Endothelial cell (in vitro differentiated cells): ENCODE results near the gene RTKN. TPM values are rescaled to one million over a fixed set of nuclear protein-coding genes. Genes with fewer than 3 reads are reported as not detected.
"Not testable (repeated sequence)": the region's sequence is repeated elsewhere in the genome, so short reads cannot be mapped to it uniquely, and the experiment has no call there.

Experiments
- DNase-seq: peaks from one replicate; pipeline ENCODE4 v3.0.0; 2021; ENCODE audit warnings: low spot score
- H3K27ac Mint-ChIP-seq: one replicate; pipeline ENCODE4 v1.8.0; 2021; ENCODE audit warnings: mixed read lengths, inconsistent platforms; ENCODE audit not compliant: unreplicated experiment
- H3K27me3 Mint-ChIP-seq: one replicate; pipeline ENCODE4 v1.8.0; 2021; ENCODE audit warnings: mild to moderate bottlenecking, moderate library complexity, mixed read lengths, inconsistent platforms; ENCODE audit not compliant: unreplicated experiment
- H3K36me3 Mint-ChIP-seq: one replicate; pipeline ENCODE4 v1.8.0; 2021; ENCODE audit warnings: mild to moderate bottlenecking, low read depth, mixed read lengths, inconsistent platforms; ENCODE audit not compliant: unreplicated experiment
- H3K4me1 Mint-ChIP-seq: one replicate; pipeline ENCODE4 v1.8.0; 2021; ENCODE audit warnings: mild to moderate bottlenecking, mixed read lengths, inconsistent platforms; ENCODE audit not compliant: unreplicated experiment
- H3K4me3 Mint-ChIP-seq: one replicate; pipeline ENCODE4 v1.8.0; 2021; ENCODE audit warnings: mild to moderate bottlenecking, mixed read lengths, inconsistent platforms; ENCODE audit not compliant: unreplicated experiment
- H3K9me3 Mint-ChIP-seq: one replicate; pipeline ENCODE4 v1.8.0; 2021; ENCODE audit warnings: mixed read lengths, inconsistent platforms; ENCODE audit not compliant: unreplicated experiment
- CTCF ChIP-seq: fragments of 200-600 bp; sonication (generic); IDR thresholded peaks from one replicate; pipeline ENCODE4 v1.5.0; 2021; ENCODE audit warnings: antibody characterized with exemption; ENCODE audit not compliant: unreplicated experiment
- total RNA-seq: library from RNA; stranded (reverse); fragmentation: NEBNext Ultra II Directional; extraction: Animal tissue kit (Norgen Biotek cat#: 25700); gene quantifications from one replicate; pipeline ENCODE4 v1.2.1, GENCODE V29; 2021; ENCODE audit not compliant: unreplicated experiment

Gene RTKN
- total RNA-seq, 1 donor from 2014 or later, result 65.4 TPM

GRCh38 chr2:74474481-74474880, 32.7 kb upstream of the RTKN start:
- H3K27ac Mint-ChIP-seq, result no peak overlapping the region
- TF ChIP-seq CTCF, result no peak

GRCh38 chr2:74472945-74473258, 31.2 kb upstream of the RTKN start:
- no peak for DNase-seq

More at GRCh38 chr2:74474481-74474880, 32.7 kb upstream of the RTKN start:
- Mint-ChIP-seq H3K4me3 (peak overlapping the region; percentile 37), H3K36me3 (peaks cover 29% of the 10 kb centered on the region), H3K27me3 (peaks cover 8% of the 10 kb centered on the region), H3K4me1 (peaks cover 16% of the 10 kb centered on the region), H3K9me3 (no peaks in the 10 kb centered on the region)
- no peak for DNase-seq

GRCh38 chr2:74472086-74472944, 30.6 kb upstream of the RTKN start, which contains the start of gene MRPL53:
MRPL53 (minus strand) TSS chr2:74472680; CDS start chr2:74472660, 20 bp downstream.
- H3K36me3 Mint-ChIP-seq, result peaks cover 25% of the 10 kb centered on the region
- DNase-seq, result peak; percentile 91
- H3K4me3 Mint-ChIP-seq, result peak within 1 kb of the TSS; percentile 95
- H3K9me3 Mint-ChIP-seq, result no peaks in the 10 kb centered on the region
- no peak for TF ChIP-seq CTCF
- H3K27ac Mint-ChIP-seq, result peak within 1 kb of the TSS; percentile 97
- H3K4me1 Mint-ChIP-seq, result peaks cover 13% of the 10 kb centered on the region
- peaks cover 8% of the 10 kb centered on the region for H3K27me3 Mint-ChIP-seq

More at GRCh38 chr2:74472945-74473258, 31.2 kb upstream of the RTKN start:
- peaks cover 29% of the 10 kb centered on the region for H3K36me3 Mint-ChIP-seq
- peaks cover 16% of the 10 kb centered on the region for H3K4me1 Mint-ChIP-seq
- peak overlapping the region; percentile 95 for H3K4me3 Mint-ChIP-seq
- no peaks in the 10 kb centered on the region for H3K9me3 Mint-ChIP-seq
- TF ChIP-seq CTCF, result no peak
- peak overlapping the region; percentile 97 for H3K27ac Mint-ChIP-seq
- peaks cover 8% of the 10 kb centered on the region for H3K27me3 Mint-ChIP-seq

- H3K4me1 Mint-ChIP-seq, result peaks cover 10% of the 10 kb centered on the region
- no peak for DNase-seq
- TF ChIP-seq CTCF, result no peak
- H3K4me3 Mint-ChIP-seq, result peak overlapping the region; percentile 95
- H3K36me3 Mint-ChIP-seq, result peaks cover 19% of the 10 kb centered on the region
- H3K27me3 Mint-ChIP-seq, result peaks cover 8% of the 10 kb centered on the region
- H3K27ac Mint-ChIP-seq, result peak overlapping the region; percentile 97
- no peaks in the 10 kb centered on the region for H3K9me3 Mint-ChIP-seq
Observed at GRCh38 chr2:74471332-74472065, 29.8 kb upstream of the RTKN start.

GRCh38 chr2:74470742-74471141, 29.0 kb upstream of the RTKN start:
- peaks cover 10% of the 10 kb centered on the region for H3K4me1 Mint-ChIP-seq
- H3K27ac Mint-ChIP-seq, H3K9me3 Mint-ChIP-seq, H3K27me3 Mint-ChIP-seq, DNase-seq: not testable (repeated sequence)
- peaks cover 17% of the 10 kb centered on the region for H3K36me3 Mint-ChIP-seq
- H3K4me3 Mint-ChIP-seq, result peak overlapping the region; percentile 66
